HG03439 (cell line): ENCODE results near the gene RLN2.

Experiments
- ATAC-seq: cut with Tn5 transposase; IDR thresholded peaks from one replicate; pipeline ENCODE4 v1.9.1; 2021; ENCODE audit warnings: mild to moderate bottlenecking, moderate library complexity; ENCODE audit not compliant: unreplicated experiment

The RLN2 gene

GRCh38 chr9:5274770-5275169, 29.7 kb downstream of the RLN2 start:
- ATAC-seq, result no peak

- ATAC-seq, result no peak
These were observed 35.2 kb downstream of the RLN2 start for GRCh38 chr9:5269249-5269715.

- no peak for ATAC-seq
These were observed 38.6 kb downstream of the RLN2 start for GRCh38 chr9:5265939-5266338.

- ATAC-seq, result no peak
These were observed 40.3 kb downstream of the RLN2 start for GRCh38 chr9:5264219-5264595.

GRCh38 chr9:5263351-5264218, 40.9 kb downstream of the RLN2 start:
- ATAC-seq, result no peak
